Kidney epithelial cell (primary cell): ENCODE data around the gene SH3BP5L. TPM values are rescaled to one million over a fixed set of nuclear protein-coding genes. Genes with fewer than 3 reads are reported as not detected.
"Not testable (repeated sequence)": the region's sequence is repeated elsewhere in the genome, so short reads cannot be mapped to it uniquely, and the experiment has no call there.

ENCODE experiments used
- DNase-seq: peaks from one replicate; pipeline ENCODE4 v3.0.0-alpha.2; 2010; ENCODE audit warnings: low read depth
- H3K27me3 ChIP-seq: 2 replicates; pipeline ENCODE4 v1.6.0; 2011; ENCODE audit warnings: low read length; ENCODE audit not compliant: control insufficient read depth, insufficient read depth
- H3K36me3 ChIP-seq: 2 replicates; pipeline ENCODE4 v1.5.1; 2011; ENCODE audit warnings: low read length; ENCODE audit not compliant: control insufficient read depth, insufficient read depth
- H3K4me3 ChIP-seq: 2 replicates; pipeline ENCODE4 v1.5.1; 2011; ENCODE audit warnings: low read depth, mild to moderate bottlenecking, control low read depth, low read length
- CTCF ChIP-seq: IDR thresholded peaks from 2 replicates; pipeline ENCODE4 v1.5.1; 2011; ENCODE audit warnings: mild to moderate bottlenecking, moderate library complexity, low read length, control low read depth, inconsistent platforms; ENCODE audit not compliant: insufficient read depth, poor library complexity, severe bottlenecking
- total RNA-seq: library from RNA; depleted of rRNA; stranded (reverse); fragments of >200 nt; gene quantifications from 2 replicates; pipeline ENCODE4 v1.2.3, GENCODE V29; 2015

The SH3BP5L gene
- total RNA-seq, 1 donor from 2014 or later, result 36.1 TPM

DNA sequence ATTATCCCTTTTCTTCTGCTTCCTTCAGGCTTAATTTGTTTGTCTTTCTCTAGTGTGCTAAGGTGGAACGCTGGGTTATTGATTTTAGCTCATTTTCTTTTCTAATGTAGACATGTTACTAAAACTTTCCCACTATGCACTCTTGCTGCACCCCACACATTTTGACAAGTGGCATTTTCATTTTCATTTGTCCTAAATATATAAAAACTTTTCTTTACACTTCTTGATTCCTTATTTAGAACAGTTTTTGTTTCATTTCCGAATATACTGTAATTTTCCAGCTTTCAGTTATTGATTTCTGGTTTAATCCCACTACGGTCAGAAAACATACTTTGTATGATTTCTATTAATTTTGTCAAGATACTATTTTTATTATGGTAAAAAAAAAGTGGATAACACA lies 25.3 kb downstream of the SH3BP5L start:
- H3K27me3 ChIP-seq, result no peaks in the 10 kb centered on the region
- no peaks in the 10 kb centered on the region for H3K36me3 ChIP-seq
- TF ChIP-seq CTCF, result no peak
- DNase-seq, result no peak
- no peak overlapping the region for H3K4me3 ChIP-seq

DNA sequence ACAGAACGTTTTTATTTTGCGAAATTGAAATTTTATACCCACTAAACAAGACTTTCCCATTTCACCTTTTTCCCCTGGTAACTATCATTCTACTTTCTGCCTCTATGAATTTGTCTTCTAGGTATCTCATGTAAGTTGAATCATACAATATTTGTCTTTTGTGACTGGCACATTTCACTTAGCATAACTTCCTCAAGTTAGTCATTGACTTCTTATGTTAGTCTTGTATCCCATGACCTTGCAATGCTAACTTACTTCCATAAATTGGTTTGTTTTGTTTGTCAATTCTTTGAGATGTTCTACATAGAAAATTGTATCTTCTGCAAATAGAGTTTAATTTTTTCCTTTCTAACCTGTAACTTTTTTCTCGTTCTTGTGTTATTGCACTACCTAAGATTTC lies 26.9 kb downstream of the SH3BP5L start:
- Histone ChIP-seq H3K36me3 (no peaks in the 10 kb centered on the region), H3K27me3 (no peaks in the 10 kb centered on the region), H3K4me3 (no peak overlapping the region)
- no peak for TF ChIP-seq CTCF
- no peak for DNase-seq

- DNase-seq, H3K27me3 ChIP-seq: not testable (repeated sequence)
Measured at GRCh38 chr1:248794663-248795062, 31.1 kb downstream of the SH3BP5L start.

DNA sequence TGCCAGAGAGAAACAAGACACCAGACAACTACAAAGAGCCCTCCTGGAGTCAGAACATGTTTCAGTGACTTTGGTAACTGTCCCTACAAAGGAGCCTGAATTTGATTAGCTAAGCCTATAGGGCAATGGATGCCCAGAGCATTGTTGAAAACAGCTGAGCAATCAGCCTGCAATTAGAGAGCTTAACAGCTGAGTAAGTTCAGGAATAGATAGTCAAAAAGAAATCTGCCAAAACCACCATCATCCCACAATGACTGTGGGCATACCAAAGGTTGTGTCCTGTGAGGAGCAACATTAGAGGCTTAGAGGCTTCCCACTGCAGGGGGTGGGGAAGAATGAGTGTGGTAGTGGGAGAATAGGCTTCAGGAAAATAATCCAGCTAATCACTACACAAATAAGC lies 32.1 kb downstream of the SH3BP5L start:
- no peak overlapping the region for H3K4me3 ChIP-seq
- no peak for DNase-seq
- TF ChIP-seq CTCF, result no peak
- no peaks in the 10 kb centered on the region for H3K27me3 ChIP-seq
- H3K36me3 ChIP-seq, result no peaks in the 10 kb centered on the region

More at GRCh38 chr1:248794663-248795062, 31.1 kb downstream of the SH3BP5L start:
- not testable (repeated sequence) for H3K4me3 ChIP-seq, H3K36me3 ChIP-seq

DNA sequence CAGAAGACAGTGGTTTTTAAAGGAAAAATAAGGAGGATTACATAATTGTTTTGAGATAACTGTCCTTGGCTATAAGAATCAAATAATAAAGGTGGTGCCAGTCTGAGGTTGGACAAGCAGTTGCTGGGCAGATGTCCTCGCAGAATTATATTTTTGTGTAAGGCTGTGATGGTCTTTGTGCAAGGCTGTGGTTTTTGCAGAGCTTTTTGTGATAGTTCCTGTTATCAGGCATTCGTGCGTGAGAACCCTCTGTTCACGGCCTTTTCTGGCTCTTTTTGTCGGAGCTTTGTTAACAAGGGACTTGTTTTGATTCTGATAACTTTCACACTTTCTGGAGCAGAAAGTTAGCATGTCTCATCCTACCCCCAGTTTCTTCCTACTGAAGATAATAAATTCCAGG lies 33.4 kb downstream of the SH3BP5L start:
- Histone ChIP-seq H3K27me3 (no peaks in the 10 kb centered on the region), H3K36me3 (no peaks in the 10 kb centered on the region), H3K4me3 (no peak overlapping the region)
- no peak for DNase-seq
- TF ChIP-seq CTCF, result no peak

DNA sequence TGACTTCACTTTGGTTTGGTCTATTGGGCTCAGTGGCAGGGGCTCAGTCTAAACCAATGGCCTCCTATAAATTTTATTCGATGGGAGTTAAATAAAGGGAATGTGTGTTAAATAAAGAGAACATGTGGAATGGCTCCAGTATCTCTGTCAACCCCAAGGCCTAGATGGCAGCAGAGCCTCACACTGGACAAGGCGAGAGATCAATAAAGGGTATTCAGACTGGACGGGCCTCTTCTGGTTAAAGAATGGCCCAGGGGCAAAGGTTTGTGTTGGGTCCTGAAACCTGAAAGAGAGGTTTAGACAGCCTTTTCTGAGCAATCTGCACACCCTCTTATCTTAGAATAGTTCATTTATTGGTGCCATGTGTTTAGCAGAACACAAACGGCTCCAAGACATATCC lies 34.7 kb downstream of the SH3BP5L start:
- DNase-seq, result no peak
- Histone ChIP-seq H3K4me3 (no peak overlapping the region), H3K27me3 (no peaks in the 10 kb centered on the region), H3K36me3 (no peaks in the 10 kb centered on the region)
- no peak for TF ChIP-seq CTCF

- Histone ChIP-seq H3K4me3 (no peak overlapping the region), H3K36me3 (no peaks in the 10 kb centered on the region), H3K27me3 (no peaks in the 10 kb centered on the region)
- no peak for TF ChIP-seq CTCF
- no peak for DNase-seq
Measured at GRCh38 chr1:248790456-248790855, 35.3 kb downstream of the SH3BP5L start.

- not testable (repeated sequence) for H3K4me3 ChIP-seq, H3K27me3 ChIP-seq, DNase-seq, H3K36me3 ChIP-seq
Measured at GRCh38 chr1:248789337-248789736, 36.4 kb downstream of the SH3BP5L start.
